NCI-H774 (cell line): ENCODE data around the gene SMG6.
"Not testable (repeated sequence)": the region's sequence is repeated elsewhere in the genome, so short reads cannot be mapped to it uniquely, and the experiment has no call there.

Source experiments
- DNase-seq: peaks from one replicate; lab custom pipeline; 2025; lab: John Stamatoyannopoulos, UW

Gene SMG6

GRCh38 chr17:2027528-2028233, 275.9 kb downstream of the SMG6 start:
- DNase-seq: no peak

GRCh38 chr17:2025622-2026309, 277.8 kb downstream of the SMG6 start:
- no peak for DNase-seq

DNA sequence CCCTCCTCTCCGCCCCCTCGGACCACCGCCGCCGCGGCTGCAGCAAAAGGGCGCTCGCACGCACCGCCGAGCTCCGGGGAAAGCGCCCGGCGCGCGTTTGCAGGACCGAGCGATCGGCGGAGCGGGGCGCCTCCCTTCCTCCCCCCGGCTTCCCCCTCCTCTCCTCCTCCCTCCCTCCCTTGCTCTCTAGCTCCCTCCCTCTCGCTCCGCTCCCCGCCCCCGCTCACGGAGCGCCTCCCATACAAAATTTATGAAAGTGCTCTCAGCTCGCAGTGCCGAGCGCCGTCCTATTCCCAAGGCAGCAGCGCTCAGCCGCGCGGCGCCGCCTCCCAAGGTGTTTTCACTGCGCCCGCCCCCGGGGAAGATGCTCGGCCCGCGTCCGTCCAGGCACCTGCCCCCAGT, 278.4 kb downstream of the SMG6 start, which contains the start of gene RTN4RL1:
Gene RTN4RL1, minus strand, starts transcription at position 115 of the 402 bp plus-strand sequence. CDS start 469 bp downstream, outside the sequence.
- DNase-seq: no peak

GRCh38 chr17:2024572-2025219, 278.9 kb downstream of the SMG6 start:
- DNase-seq: no peak

- DNase-seq: no peak
Observed at GRCh38 chr17:2023692-2024571, 279.7 kb downstream of the SMG6 start.

DNA sequence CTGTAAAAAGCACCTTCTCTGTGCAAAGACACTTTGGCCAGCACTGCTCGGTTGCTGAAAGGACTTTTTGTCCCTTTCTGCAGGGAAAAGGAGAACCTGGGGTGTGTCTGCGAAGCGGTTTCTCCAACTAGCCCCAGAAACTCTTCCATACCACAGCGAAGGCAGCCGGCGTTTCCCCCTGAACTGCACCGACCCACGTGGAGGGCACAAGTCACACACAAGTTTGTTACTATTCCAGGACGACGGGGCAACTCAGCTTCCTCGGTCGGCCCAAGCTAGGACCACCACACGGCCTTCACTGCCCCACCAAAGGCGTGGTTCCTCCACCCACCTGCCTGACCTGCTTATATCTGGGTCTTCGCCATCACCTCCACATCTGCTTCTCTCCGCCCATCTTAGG, 280.3 kb downstream of the SMG6 start:
- DNase-seq: no peak

DNA sequence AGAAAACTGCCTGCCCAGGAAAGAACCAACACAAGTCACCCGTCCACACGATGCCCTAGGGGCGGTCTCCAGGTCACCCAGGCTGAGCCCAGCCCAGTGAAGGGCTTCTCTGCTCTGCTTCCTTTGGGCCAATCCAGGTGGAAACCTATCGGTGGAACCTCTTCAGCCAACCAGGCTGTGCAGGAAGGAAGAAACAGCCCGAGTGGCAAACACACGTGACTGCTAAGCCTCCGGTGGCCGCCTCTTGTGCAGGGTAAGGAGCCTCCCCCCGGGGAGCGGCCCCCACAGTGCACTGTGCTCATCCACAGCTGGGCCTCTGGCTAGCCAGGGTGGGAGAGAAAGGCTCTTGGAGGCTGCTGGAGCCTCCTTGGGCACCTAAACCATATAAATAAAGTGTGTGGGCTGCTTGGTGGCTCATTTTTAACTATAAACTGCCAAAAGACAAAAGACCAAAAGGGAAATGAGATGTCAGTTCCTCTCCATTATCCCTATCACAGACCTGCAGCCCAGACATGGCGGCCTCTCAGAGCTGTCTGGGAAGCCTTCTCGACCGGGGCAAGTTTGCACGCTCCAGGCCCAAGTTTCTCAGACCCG, 280.8 kb downstream of the SMG6 start:
- no peak for DNase-seq

DNA sequence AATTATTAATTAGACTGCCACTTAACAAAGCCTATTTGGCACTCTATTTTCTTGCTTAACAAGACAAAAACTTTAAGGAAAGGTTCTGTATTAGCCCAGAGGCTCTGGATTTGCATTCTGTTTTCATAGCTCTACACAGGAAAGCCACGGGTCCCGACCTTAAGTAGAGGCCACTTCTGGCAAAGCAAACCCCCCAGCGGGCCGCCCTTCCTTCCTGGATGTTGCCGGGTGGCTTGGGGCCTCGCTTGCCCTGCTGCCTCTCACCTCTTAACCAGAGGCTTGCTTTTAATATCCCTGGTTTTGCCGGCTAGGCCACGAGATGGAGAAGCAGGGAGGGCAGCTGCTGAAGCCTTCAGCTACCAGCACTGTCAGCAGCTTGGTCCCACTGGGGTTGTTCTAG, 282.9 kb downstream of the SMG6 start:
- DNase-seq: no peak

- no peak for DNase-seq
Observed at GRCh38 chr17:2019723-2020122, 283.9 kb downstream of the SMG6 start.

GRCh38 chr17:2018716-2019510, 284.7 kb downstream of the SMG6 start:
- no peak for DNase-seq

DNA sequence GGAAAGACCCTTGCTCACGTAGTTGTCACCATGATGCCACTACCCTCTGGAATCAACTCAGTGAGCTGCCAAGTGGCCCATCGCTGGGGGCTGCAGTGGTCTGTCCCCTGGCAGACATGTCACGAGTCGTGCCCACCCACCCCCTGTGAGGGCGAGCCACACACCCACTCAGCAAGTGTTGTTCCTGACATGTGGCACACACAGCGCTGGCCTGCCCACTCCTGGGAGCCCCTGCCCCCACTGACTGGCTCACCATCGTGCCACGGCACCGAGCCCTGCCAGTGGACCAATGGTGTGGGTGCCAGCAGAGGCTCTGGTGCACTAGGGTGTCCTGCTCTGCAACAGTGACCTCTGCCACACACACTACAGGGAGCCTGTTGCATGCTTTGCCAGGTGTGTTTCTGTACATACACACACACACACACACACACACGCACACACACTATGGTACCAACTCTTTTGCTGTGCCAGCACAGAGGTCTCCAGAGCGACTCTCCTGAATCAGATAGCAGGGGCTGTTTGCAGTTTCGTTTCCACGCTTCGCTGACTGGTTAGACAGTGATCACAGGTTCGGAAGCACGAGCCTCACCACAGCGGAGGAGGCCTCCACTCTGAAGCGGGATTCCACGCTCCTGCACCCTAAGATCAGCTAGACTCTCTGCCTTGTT, 286.2 kb downstream of the SMG6 start:
- no peak for DNase-seq

GRCh38 chr17:2016494-2016893, 287.1 kb downstream of the SMG6 start:
- DNase-seq: no peak

GRCh38 chr17:2015314-2015713, 288.3 kb downstream of the SMG6 start:
- no peak for DNase-seq

- DNase-seq: no peak
Observed at GRCh38 chr17:2013994-2014317, 289.6 kb downstream of the SMG6 start.

- not testable (repeated sequence) for DNase-seq
Observed at GRCh38 chr17:2013220-2013993, 290.2 kb downstream of the SMG6 start.

GRCh38 chr17:2012499-2012898, 291.1 kb downstream of the SMG6 start:
- no peak for DNase-seq

DNA sequence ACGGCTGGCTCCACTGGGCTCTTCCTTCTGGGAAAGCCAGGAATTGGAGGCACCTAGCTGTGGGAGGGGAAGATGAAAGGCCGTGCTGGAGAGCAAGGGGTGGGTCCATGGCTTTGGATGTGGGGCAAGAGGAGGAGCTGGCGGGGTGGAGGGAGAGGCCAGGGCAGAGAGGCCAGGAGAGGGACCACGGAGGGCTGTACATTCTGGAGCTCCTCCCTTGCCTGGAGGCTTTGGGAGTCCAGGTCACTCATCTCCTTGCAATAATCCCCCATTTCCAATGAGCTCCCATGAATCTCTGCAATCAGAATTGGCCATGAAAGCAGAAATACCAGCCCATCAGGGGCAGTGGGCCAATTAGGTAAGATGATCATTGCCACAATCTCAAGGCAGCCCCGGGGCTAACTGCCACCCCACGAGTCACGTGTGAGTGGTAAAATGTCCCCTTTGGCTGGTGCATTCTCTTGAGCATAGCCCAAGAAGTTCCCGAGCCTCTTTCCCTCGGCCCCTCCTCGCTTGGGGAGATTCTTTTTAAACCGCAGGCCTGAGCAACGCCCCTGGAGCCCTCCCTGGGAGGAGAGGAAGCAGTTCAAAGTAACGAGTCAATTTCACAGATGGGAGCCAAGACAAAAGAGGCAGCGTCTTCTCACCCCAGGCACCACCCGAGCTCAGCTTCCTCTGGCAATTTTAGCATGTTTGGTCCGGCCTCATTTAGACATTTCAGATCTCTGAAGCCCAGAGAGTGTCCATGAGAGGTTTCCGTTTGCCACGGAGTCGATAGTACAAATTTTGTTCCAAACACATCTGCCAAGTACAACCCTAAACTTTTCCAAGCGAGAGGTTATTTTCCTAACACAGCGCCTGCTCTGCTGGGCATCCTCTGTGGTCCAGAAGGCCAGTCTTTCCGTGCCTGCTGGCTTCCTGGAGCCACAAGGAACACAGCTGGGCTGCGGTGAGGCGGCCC, 291.9 kb downstream of the SMG6 start:
- DNase-seq: no peak
